ENCODE data around the gene ARHGEF28.

The ARHGEF28 gene

DNA sequence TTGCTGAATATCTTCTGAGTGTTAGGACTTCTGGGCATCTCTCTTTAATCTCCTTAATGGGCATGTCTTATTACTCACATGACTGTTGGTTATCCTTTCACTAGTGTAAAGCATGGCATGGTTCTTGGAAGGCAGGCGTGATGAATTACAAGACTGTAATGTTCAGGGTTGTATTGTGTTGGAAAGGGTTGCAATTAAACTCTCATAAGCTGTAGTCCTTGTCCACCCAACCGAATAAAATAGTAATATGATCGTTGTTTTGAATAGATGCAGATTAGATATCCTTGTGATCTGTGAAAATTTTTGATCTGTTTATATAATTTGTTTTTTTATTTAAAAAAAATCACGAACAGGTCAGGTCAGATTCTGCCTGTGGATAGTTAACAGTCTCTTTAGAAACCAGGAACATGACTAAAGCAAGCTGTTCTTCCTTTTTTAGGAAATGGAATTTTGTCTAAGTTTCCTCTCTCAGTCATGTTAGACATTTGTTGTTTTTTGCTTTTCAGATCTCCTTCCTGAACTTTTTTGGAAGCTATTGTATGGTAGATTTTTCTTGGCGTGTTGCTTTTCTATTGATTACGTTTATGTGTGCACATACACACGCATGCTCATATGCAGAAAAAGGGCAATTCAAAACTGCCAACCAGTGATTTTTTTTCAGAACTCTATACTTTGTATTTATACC is 121.8 kb downstream of the ARHGEF28 start:
- DNase-seq = no peak

DNA sequence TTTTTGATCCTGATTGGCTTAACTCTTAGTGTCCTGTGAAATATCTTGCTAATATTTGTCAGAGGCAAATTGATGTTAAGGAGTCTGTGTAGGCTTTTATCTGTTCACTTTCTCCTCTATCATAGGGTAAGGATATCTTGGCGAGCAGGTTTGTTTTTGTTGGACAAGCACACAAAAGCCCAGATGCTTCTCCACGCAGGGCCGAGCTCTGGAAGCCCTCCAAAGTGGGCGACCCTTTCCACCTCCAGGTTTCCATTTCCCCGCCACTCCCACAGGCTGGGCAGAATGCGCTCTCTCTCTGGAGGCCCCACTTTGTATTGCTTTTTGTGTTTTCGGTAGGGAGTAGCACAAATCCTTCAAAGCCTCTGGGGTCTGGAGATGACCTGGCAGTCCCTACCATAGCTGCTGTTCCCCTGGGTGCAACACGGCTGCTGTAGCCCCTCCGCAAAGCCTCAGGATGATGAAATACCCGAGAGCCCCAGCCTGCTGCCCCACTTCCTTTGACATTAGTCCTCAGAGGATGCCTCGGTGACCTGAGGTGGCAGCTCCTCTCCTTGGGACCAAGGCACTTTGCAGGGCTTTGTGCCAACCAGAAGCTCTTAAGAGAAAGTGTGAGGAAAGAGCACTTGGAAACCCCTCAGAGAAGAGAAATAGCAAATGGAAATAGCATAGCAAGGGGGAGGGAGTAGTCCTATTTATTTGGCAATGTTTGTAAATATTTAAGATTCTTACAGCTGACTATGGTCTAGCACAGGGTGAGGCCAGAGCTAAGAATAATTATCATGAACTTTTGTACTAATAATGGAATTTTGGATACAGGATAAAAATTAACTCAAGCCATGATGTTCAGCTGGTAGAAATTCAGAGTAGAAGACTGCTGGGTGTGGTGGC is 122.8 kb downstream of the ARHGEF28 start:
- DNase-seq = no peak

DNA sequence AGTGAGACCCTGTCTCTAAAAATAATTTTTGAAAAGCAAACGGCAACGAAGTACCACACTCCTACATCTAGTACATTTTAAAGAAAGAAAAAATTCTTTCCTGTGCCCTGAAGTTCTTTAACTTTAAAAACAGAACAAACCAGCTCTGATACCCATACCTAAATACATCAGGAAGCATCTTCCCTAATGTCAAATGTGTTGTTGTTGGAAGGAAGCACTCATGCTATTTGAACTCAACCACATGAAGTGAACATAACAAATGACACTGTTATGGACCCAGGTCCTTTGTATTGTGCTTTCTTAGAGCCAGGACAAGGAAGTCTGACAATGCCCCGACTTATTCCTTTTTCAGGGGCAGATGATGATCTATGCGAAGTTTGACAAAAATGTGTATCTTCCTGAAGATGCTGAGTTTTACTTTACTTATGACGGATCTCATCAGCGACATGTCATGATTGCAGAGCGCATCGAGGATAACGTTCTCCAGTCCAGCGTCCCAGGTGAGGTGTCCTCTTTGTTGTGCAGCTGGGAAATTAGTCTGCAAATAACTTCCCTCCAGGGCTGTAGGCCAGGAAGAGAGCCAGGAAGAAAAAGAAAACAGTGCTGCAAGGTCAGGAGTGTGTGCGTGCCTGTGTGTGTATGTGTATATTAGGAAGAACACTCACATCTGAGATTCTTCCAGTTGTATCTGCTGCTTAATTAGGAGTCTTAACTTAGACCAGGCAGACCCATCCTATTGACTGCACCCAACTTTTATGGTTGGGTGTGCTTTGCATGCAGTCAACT is 123.7 kb downstream of the ARHGEF28 start:
- DNase-seq = no peak

DNA sequence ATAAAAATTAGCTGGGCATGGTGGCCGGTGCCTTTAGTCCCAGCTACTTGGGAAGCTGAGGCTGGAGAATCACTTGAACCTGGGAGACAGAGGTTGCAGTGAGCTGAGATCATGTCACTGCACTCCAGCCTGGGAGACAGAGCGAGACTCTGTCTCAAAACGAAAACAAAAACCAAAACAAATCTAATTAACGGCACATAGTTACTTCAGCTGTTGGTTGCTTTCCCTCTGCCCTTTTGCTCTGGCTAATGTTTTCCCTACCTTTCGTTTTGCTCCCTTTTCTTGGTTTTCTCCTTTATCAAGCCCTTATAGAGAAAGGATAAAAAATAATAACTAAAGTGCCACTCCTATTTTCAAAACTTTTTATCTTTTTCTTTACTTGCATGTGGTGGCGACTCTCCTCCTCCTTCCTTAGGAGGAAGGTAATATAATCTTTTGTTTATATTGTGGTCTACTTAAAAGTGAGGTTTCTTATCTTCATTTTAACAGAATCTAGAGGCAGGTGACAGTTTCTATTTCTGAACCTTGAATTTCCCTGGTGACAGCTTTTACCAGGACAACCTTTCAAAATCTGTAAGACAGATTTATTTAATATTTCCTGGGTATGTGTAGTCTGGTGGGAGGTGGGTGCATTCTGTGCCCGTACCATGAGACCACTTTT is 125.4 kb downstream of the ARHGEF28 start:
- DNase-seq = no peak

- DNase-seq = no peak
Measured at GRCh38 chr5:73754254-73754653, 128.3 kb downstream of the ARHGEF28 start.

DNA sequence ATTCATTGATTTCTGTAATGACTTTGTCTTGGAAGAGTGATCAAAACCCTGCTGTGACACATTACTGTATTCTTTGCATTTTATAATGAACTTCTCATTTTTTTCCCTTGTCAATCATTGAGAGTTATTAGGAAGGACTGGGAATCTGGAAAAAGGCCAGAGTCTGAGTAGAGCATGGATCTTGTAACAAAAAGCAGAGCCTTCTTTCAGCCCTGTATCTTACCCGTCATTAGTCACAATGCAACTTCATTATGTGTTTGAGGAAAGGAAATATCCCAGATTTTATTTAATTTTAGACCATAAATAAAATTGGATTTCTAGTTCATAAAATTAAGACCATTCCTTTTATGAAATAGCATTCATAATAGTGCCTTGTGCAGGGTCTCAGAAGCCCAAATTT is 131.4 kb downstream of the ARHGEF28 start:
- no peak for DNase-seq

- DNase-seq = no peak
Measured at GRCh38 chr5:73759771-73760170, 133.8 kb downstream of the ARHGEF28 start.

DNA sequence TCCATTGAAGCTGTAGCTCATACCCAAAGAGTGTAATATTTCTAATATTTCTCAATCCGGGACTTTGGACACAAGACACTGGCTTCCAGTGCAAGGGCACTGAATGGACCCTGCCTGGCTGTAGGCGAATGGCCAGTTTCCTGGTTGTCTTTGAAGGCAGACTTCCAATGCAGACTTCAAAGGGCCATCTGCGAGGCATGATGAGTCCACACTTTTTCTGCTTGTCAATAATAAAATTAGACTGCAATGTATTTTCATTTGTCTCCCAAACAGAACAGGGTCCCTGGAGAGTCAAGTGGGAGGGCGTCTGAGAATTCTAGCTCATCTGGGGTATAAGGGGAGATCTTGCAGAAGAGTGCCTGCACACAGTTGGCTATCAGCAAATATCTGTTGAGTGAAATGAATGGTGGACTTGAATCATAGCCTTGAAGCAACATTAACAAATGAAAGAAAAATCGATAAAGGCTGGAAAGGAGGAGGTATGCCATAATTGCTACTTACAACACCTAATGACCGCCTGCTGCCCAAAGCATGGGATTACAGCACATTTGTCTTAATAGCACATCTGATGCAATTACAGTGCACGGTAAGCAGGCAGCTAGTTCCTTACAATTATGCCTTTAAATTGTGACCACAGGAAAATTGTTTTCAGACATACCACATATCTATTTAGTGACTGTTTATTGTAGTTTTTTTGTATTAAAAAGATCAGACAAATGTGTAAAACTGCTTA is 137.5 kb downstream of the ARHGEF28 start:
- DNase-seq = no peak

DNA sequence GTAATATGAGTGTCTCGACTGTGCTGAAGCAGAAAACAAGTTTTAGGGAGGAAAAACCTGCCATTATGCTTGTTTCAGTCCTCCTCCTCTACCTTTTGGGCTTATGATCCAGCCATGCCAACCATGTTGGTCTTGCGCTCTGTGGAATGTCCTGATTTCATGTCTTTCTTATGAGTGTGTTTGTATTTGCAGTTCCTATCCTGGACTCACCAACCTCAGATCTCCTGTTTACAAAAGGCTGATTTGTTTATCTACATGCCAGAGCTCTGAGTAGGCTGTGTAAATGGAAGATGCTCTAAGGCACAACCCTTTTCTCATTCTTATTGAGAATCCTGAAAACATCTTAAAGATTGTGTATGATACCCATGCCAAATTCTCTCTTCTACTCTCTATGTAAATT is 138.6 kb downstream of the ARHGEF28 start:
- no peak for DNase-seq

- no peak for DNase-seq
Measured at GRCh38 chr5:73764996-73765395, 139.0 kb downstream of the ARHGEF28 start.

DNA sequence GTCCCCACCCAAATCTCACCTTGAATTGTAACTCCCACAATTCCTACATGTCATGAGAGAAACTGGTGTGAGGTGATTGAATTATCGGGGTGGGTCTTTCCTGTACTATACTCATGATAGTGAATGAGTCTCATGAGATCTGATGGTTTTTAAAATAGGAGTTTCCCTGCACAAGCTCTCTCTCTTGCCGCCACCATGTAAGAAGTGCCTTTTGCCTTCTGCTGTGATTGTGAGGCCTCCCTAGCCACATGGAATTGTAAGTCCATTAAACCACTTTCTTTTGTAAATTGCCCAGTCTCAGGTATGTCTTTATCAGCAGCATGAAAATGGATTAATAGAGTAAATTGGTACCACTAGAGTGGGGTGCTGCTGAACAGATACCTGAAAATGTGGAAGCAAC is 140.9 kb downstream of the ARHGEF28 start:
- no peak for DNase-seq

- DNase-seq = no peak
Measured at GRCh38 chr5:73770172-73771025, 144.4 kb downstream of the ARHGEF28 start.

GRCh38 chr5:73774924-73775323 is 148.9 kb downstream of the ARHGEF28 start:
- no peak for DNase-seq

- no peak for DNase-seq
Measured at GRCh38 chr5:73776405-73776804, 150.4 kb downstream of the ARHGEF28 start.

DNA sequence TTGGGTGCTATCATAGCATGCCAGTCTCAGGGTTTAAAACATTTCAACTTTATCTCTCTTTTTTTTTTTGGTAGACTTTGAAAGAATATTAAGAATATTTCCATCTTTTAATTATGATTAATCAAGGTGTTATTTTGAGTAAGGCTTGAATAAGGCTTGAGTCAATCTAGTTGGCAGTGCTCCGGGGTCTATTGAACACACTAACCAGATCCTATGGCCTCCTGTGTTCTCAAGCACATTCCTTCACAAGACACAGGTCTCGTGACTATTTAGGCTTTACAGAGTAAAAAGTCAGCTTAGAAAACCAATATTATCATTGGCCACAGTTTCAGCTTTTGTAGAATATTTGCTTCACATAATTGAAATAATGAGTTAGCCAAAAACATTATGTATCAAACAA is 151.2 kb downstream of the ARHGEF28 start:
- DNase-seq = no peak

DNA sequence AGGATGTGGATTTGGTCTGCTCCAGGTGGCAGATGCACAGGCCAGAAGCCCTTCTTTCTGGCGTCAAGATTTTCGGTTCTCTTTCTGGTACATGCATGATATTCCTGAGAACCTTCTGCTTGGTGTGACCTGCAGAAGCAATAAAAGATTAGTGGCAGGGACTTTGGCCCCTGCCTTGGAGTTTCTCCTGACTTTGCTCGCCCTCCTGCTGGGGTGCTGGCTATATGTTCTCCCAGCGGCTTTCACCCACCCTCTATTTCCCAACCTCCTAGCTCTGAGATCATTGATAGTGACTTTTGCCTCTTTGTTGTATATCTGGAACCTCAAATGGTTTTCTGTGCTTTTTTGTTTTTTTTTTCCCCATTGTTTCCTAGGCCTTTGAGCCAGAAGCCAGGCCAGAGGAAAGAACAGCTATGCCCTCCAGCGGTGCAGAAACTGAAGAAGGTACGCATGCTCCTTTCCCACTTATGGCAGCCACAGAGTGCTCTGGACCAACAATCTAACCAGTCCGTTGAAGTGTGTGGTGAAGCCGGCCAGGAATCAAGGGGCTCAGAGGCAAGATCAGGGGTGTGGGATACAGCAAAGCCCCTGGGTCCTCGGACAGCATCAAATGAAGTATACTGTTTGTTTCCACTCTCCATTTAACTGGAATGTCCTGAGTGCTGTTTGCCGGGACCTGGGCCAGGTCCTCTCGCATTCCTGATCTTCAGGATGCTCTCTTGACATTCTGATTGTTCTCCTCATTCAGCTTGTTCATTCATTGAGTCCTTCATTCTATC is 154.5 kb downstream of the ARHGEF28 start:
- DNase-seq = no peak

DNA sequence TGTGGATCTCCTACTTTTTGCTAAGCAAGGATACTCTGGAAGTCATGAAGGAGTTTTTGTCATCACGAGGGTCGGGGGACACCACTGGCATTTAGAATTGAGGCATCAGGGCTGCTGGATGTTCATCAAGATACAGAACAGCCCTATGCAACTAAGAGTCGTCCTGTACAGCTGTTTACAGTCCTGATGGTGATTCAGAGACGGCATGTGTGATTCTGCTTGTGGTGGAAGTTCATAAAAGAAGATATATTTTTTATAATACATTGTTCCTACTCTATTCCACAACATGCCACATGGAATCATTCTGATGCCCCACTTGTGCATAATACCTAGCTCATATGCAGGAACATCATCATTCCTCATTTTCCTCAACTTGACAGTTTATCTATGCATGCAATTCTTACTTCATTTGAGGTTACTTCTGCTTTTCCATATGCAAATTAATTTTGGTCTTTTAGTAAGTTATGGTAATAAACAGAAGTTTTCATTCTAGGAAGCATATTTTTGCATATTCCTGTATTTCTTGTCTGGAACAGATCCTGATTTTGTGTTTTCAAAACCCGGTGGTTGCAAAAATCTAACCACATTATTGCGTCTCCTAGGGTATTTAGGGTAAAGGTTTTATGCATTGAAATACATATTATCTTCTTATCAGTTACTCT is 155.2 kb downstream of the ARHGEF28 start:
- no peak for DNase-seq

- no peak for DNase-seq
Measured at GRCh38 chr5:73783828-73784227, 157.8 kb downstream of the ARHGEF28 start.

DNA sequence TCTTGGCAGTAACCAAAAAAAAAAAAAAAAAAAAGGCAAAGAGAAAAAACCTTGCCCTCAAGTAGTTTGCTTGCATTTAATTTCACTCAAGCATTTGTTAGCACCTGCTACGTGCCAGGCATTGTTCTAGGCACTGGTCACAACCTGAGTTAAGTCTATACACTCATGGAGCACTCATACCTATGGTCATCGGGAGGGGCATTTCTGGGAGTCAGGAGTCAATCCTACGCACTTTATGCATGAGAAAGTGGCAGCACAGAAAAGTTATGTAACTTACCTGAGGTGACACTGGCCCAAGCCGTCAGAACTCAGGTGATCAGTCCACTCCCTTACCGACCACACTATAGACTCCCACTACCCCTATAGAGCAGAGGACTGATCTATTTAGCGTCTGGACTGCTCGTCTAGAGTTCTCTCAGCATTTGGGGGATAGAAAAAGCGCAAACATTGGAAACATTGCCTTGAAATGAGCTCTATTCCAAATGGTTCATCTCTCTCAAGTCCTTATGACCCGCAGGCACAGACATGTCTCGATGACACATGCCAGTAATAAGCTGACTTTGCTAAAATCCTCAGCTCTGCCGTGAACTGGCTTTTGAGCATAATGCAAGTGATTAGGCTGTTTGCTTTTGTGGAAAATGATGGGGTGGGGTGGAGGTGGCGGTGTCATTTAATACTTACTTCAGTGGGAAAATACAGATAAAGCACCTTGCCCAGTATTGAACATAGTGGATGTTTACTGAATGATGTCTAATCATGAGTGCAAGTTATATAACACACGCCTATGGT is 160.2 kb downstream of the ARHGEF28 start:
- DNase-seq = no peak
